Stimulated activated memory B cell treated with anti-CD40 and anti-IgM and Interleukin-4, amounts not matched to agents 10 μg/mL and 1 μg/mL and 100 μg/mL, for 72 hours (primary cell): ENCODE results near the gene CACNA2D3.

Experiments used
- ATAC-seq: fragments of 150-1000 bp; cut with Tn5 transposase; 2 replicates; pipeline ENCODE4 v1.10.0; 2021
- H3K27ac Mint-ChIP-seq: one replicate; pipeline ENCODE4 v1.8.0; 2022; ENCODE audit warnings: mild to moderate bottlenecking, mixed read lengths
- H3K27me3 Mint-ChIP-seq: one replicate; pipeline ENCODE4 v1.8.0; 2022; ENCODE audit warnings: mixed read lengths
- H3K36me3 Mint-ChIP-seq: one replicate; pipeline ENCODE4 v1.8.0; 2022; ENCODE audit warnings: mixed read lengths
- H3K4me1 Mint-ChIP-seq: one replicate; pipeline ENCODE4 v1.8.0; 2022; ENCODE audit warnings: mixed read lengths
- H3K4me3 Mint-ChIP-seq: one replicate; pipeline ENCODE4 v1.8.0; 2022; ENCODE audit warnings: mild to moderate bottlenecking, moderate library complexity, mixed read lengths
- H3K9me3 Mint-ChIP-seq: one replicate; pipeline ENCODE4 v1.8.0; 2022; ENCODE audit warnings: mixed read lengths

Gene CACNA2D3

GRCh38 chr3:54243960-54244682 lies 121.8 kb downstream of the CACNA2D3 start:
- Mint-ChIP-seq H3K27ac (no peak overlapping the region), H3K4me1 (no peaks in the 10 kb centered on the region), H3K4me3 (no peak overlapping the region), H3K9me3 (peaks cover 2% of the 10 kb centered on the region), H3K27me3 (no peaks in the 10 kb centered on the region), H3K36me3 (no peaks in the 10 kb centered on the region)
- ATAC-seq: no peak

- Mint-ChIP-seq H3K27me3 (no peaks in the 10 kb centered on the region), H3K9me3 (peaks cover 2% of the 10 kb centered on the region), H3K36me3 (no peaks in the 10 kb centered on the region), H3K4me1 (no peaks in the 10 kb centered on the region), H3K4me3 (no peak overlapping the region), H3K27ac (no peak overlapping the region)
- no peak for ATAC-seq
Measured at GRCh38 chr3:54251705-54252104, 129.4 kb downstream of the CACNA2D3 start.

GRCh38 chr3:54257125-54257720 lies 134.9 kb downstream of the CACNA2D3 start:
- Mint-ChIP-seq H3K4me1 (no peaks in the 10 kb centered on the region), H3K27me3 (peaks cover 28% of the 10 kb centered on the region), H3K36me3 (no peaks in the 10 kb centered on the region), H3K27ac (no peak overlapping the region), H3K9me3 (peaks cover 2% of the 10 kb centered on the region), H3K4me3 (no peak overlapping the region)
- no peak for ATAC-seq

- Mint-ChIP-seq H3K36me3 (no peaks in the 10 kb centered on the region), H3K4me1 (no peaks in the 10 kb centered on the region), H3K27ac (no peak overlapping the region), H3K4me3 (no peak overlapping the region), H3K9me3 (peaks cover 2% of the 10 kb centered on the region), H3K27me3 (peaks cover 30% of the 10 kb centered on the region)
- no peak for ATAC-seq
Measured at GRCh38 chr3:54259636-54260035, 137.3 kb downstream of the CACNA2D3 start.

GRCh38 chr3:54261141-54261540 lies 138.8 kb downstream of the CACNA2D3 start:
- H3K27ac Mint-ChIP-seq: no peak overlapping the region
- no peaks in the 10 kb centered on the region for H3K36me3 Mint-ChIP-seq
- ATAC-seq: no peak
- no peaks in the 10 kb centered on the region for H3K4me1 Mint-ChIP-seq
- H3K27me3 Mint-ChIP-seq: peaks cover 30% of the 10 kb centered on the region
- H3K9me3 Mint-ChIP-seq: peaks cover 2% of the 10 kb centered on the region
- H3K4me3 Mint-ChIP-seq: no peak overlapping the region

GRCh38 chr3:54262541-54262940 lies 140.2 kb downstream of the CACNA2D3 start:
- H3K4me3 Mint-ChIP-seq: no peak overlapping the region
- ATAC-seq: no peak
- H3K4me1 Mint-ChIP-seq: no peaks in the 10 kb centered on the region
- H3K27ac Mint-ChIP-seq: no peak overlapping the region
- peaks cover 27% of the 10 kb centered on the region for H3K27me3 Mint-ChIP-seq
- H3K36me3 Mint-ChIP-seq: no peaks in the 10 kb centered on the region
- peaks cover 2% of the 10 kb centered on the region for H3K9me3 Mint-ChIP-seq

GRCh38 chr3:54262946-54263345 lies 140.6 kb downstream of the CACNA2D3 start:
- H3K4me3 Mint-ChIP-seq: no peak overlapping the region
- ATAC-seq: no peak
- H3K36me3 Mint-ChIP-seq: no peaks in the 10 kb centered on the region
- H3K9me3 Mint-ChIP-seq: peaks cover 2% of the 10 kb centered on the region
- peaks cover 23% of the 10 kb centered on the region for H3K27me3 Mint-ChIP-seq
- no peak overlapping the region for H3K27ac Mint-ChIP-seq
- H3K4me1 Mint-ChIP-seq: no peaks in the 10 kb centered on the region

- Mint-ChIP-seq H3K36me3 (no peaks in the 10 kb centered on the region), H3K27ac (no peak overlapping the region), H3K27me3 (peaks cover 22% of the 10 kb centered on the region), H3K4me3 (no peak overlapping the region), H3K4me1 (no peaks in the 10 kb centered on the region), H3K9me3 (peaks cover 2% of the 10 kb centered on the region)
- no peak for ATAC-seq
Measured at GRCh38 chr3:54264050-54264449, 141.7 kb downstream of the CACNA2D3 start.

- Mint-ChIP-seq H3K4me3 (no peak overlapping the region), H3K4me1 (no peaks in the 10 kb centered on the region)
Measured at GRCh38 chr3:54270816-54271526, 148.6 kb downstream of the CACNA2D3 start.

GRCh38 chr3:54273791-54274190 lies 151.4 kb downstream of the CACNA2D3 start:
- Mint-ChIP-seq H3K27ac (no peak overlapping the region), H3K4me1 (no peaks in the 10 kb centered on the region), H3K9me3 (peaks cover 2% of the 10 kb centered on the region), H3K4me3 (no peak overlapping the region), H3K27me3 (no peaks in the 10 kb centered on the region), H3K36me3 (no peaks in the 10 kb centered on the region)
- no peak for ATAC-seq

More at GRCh38 chr3:54270816-54271526, 148.6 kb downstream of the CACNA2D3 start:
- H3K9me3 Mint-ChIP-seq: no peaks in the 10 kb centered on the region
- no peaks in the 10 kb centered on the region for H3K27me3 Mint-ChIP-seq
- no peaks in the 10 kb centered on the region for H3K36me3 Mint-ChIP-seq
- no peak for ATAC-seq
- no peak overlapping the region for H3K27ac Mint-ChIP-seq

GRCh38 chr3:54274607-54275006 lies 152.3 kb downstream of the CACNA2D3 start:
- Mint-ChIP-seq H3K4me3 (no peak overlapping the region), H3K9me3 (peaks cover 2% of the 10 kb centered on the region), H3K27me3 (no peaks in the 10 kb centered on the region), H3K4me1 (no peaks in the 10 kb centered on the region), H3K36me3 (no peaks in the 10 kb centered on the region), H3K27ac (no peak overlapping the region)
- ATAC-seq: no peak

GRCh38 chr3:54279005-54279583 lies 156.7 kb downstream of the CACNA2D3 start:
- Mint-ChIP-seq H3K4me1 (no peaks in the 10 kb centered on the region), H3K27me3 (peaks cover 8% of the 10 kb centered on the region), H3K27ac (no peak overlapping the region), H3K4me3 (no peak overlapping the region), H3K9me3 (peaks cover 5% of the 10 kb centered on the region), H3K36me3 (no peaks in the 10 kb centered on the region)
- no peak for ATAC-seq

- Mint-ChIP-seq H3K27me3 (peaks cover 8% of the 10 kb centered on the region), H3K27ac (no peak overlapping the region), H3K4me3 (no peak overlapping the region), H3K4me1 (no peaks in the 10 kb centered on the region), H3K9me3 (peaks cover 3% of the 10 kb centered on the region), H3K36me3 (no peaks in the 10 kb centered on the region)
- ATAC-seq: no peak
Measured at GRCh38 chr3:54283470-54283869, 161.1 kb downstream of the CACNA2D3 start.

- H3K27ac Mint-ChIP-seq: no peak overlapping the region
- ATAC-seq: no peak
- no peaks in the 10 kb centered on the region for H3K36me3 Mint-ChIP-seq
Measured at GRCh38 chr3:54294214-54294613, 171.9 kb downstream of the CACNA2D3 start.

GRCh38 chr3:54296531-54296930 lies 174.2 kb downstream of the CACNA2D3 start:
- no peaks in the 10 kb centered on the region for H3K9me3 Mint-ChIP-seq

More at GRCh38 chr3:54294214-54294613, 171.9 kb downstream of the CACNA2D3 start:
- H3K4me1 Mint-ChIP-seq: no peaks in the 10 kb centered on the region
- H3K9me3 Mint-ChIP-seq: peaks cover 2% of the 10 kb centered on the region
- H3K4me3 Mint-ChIP-seq: no peak overlapping the region
- H3K27me3 Mint-ChIP-seq: no peaks in the 10 kb centered on the region

More at GRCh38 chr3:54296531-54296930, 174.2 kb downstream of the CACNA2D3 start:
- no peak overlapping the region for H3K4me3 Mint-ChIP-seq
- no peaks in the 10 kb centered on the region for H3K36me3 Mint-ChIP-seq
- H3K27me3 Mint-ChIP-seq: no peaks in the 10 kb centered on the region
- no peak for ATAC-seq
- no peaks in the 10 kb centered on the region for H3K4me1 Mint-ChIP-seq
- H3K27ac Mint-ChIP-seq: no peak overlapping the region
